H1 (cell line): Measurements from ENCODE around the gene ANO6. TPM values are rescaled to one million over a fixed set of nuclear protein-coding genes. Genes with fewer than 3 reads are reported as not detected.

Source experiments
- CTCF ChIA-PET: fragments of 300-600 bp; sonication (Branson Sonifier 250); formaldehyde crosslinking; loops from one replicate; lab custom pipeline; 2021; ENCODE audit not compliant: partially characterized antibody; lab: Charles Lee
- POLR2A ChIA-PET: fragments of 300-600 bp; sonication (Branson Sonifier 250); formaldehyde crosslinking; loops from one replicate; lab custom pipeline; 2021; ENCODE audit warnings: inconsistent platforms; ENCODE audit not compliant: partially characterized antibody; lab: Charles Lee
- DNase-seq, 2 experiments: peaks; one replicate each; pipeline versions ENCODE4 v3.0.0 to v3.0.0-alpha.2; 2010 to 2022; ENCODE audit warnings: low spot score in 2 of 2, low read depth in 1 of 2, mixed read lengths in 1 of 2
- FAIRE-seq: peaks from 2 replicates; lab custom pipeline; 2011; peaks lifted over from hg19 to GRCh38; lab: Jason Lieb, UNC
- H2AFZ ChIP-seq: 2 replicates; pipeline ENCODE4 v1.8.1; 2012; ENCODE audit warnings: low read length, inconsistent platforms
- H2AK5ac ChIP-seq: 2 replicates; pipeline ENCODE4 v1.6.1; 2013; ENCODE audit warnings: low read depth, low read length
- H2BK120ac ChIP-seq: replicated peaks from 2 replicates; pipeline ENCODE3; 2013; ENCODE audit warnings: low read depth, low read length, inconsistent platforms
- H2BK12ac ChIP-seq: 2 replicates; pipeline ENCODE4 v1.6.1; 2013; ENCODE audit warnings: low read depth, low read length
- H2BK15ac ChIP-seq: 2 replicates; pipeline ENCODE4 v1.6.1; 2013; ENCODE audit warnings: low read length
- H2BK20ac ChIP-seq: 2 replicates; pipeline ENCODE4 v1.6.1; 2013; ENCODE audit warnings: low read length
- H2BK5ac ChIP-seq: 2 replicates; pipeline ENCODE4 v1.6.1; 2013; ENCODE audit warnings: low read depth, low read length
- H3K14ac ChIP-seq: 2 replicates; pipeline ENCODE4 v1.6.1; 2013; ENCODE audit warnings: inconsistent platforms; ENCODE audit not compliant: insufficient read length
- H3K18ac ChIP-seq: 2 replicates; pipeline ENCODE4 v1.6.1; 2013; ENCODE audit warnings: low read length; ENCODE audit errors: extremely low read depth
- H3K23ac ChIP-seq: 2 replicates; pipeline ENCODE4 v1.6.1; 2013; ENCODE audit warnings: inconsistent platforms; ENCODE audit not compliant: insufficient read length
- H3K23me2 ChIP-seq: 2 replicates; pipeline ENCODE4 v1.6.1; 2013; ENCODE audit warnings: low read depth, low read length
- H3K27ac ChIP-seq: 2 replicates; pipeline ENCODE4 v1.6.1; 2011; ENCODE audit warnings: low read depth, low read length, inconsistent platforms
- H3K27me3 ChIP-seq, 4 experiments: replicated peaks in 1 of 4; 1 replicate in 1 of 4; 2 replicates in 3 of 4; pipeline versions ENCODE4 v1.6.1 to v1.8.1; 2011 to 2013; ENCODE audit warnings: low read length in 3 of 4, mild to moderate bottlenecking in 3 of 4, inconsistent platforms in 2 of 4, mixed read lengths in 2 of 4, moderate library complexity in 1 of 4; ENCODE audit not compliant: control insufficient read depth in 3 of 4, insufficient read depth in 3 of 4; ENCODE audit errors: extremely low read depth in 1 of 4
- H3K36me3 ChIP-seq, 4 experiments: 2 replicates each; pipeline versions ENCODE4 v1.6.1 to v1.8.1; 2011 to 2013; ENCODE audit warnings: mild to moderate bottlenecking in 4 of 4, low read length in 3 of 4, moderate library complexity in 2 of 4, control low read depth in 1 of 4, inconsistent platforms in 1 of 4; ENCODE audit not compliant: insufficient read depth in 4 of 4, control insufficient read depth in 2 of 4
- H3K4ac ChIP-seq: replicated peaks from 2 replicates; pipeline ENCODE3; 2013; ENCODE audit warnings: low read length, low read depth, mixed read lengths, inconsistent platforms; ENCODE audit not compliant: insufficient read length
- H3K4me1 ChIP-seq, 4 experiments: replicated peaks in 1 of 4; 1 replicate in 1 of 4; 2 replicates in 3 of 4; pipeline versions ENCODE4 v1.6.1 to v1.8.1; 2011 to 2013; ENCODE audit warnings: low read length in 3 of 4, inconsistent platforms in 2 of 4, mixed read lengths in 1 of 4; ENCODE audit not compliant: insufficient read depth in 4 of 4, control insufficient read depth in 3 of 4
- H3K4me2 ChIP-seq, 2 experiments: 2 replicates each; pipeline versions ENCODE4 v1.6.1 to v1.8.1; 2011 to 2013; ENCODE audit warnings: low read depth in 2 of 2, low read length in 2 of 2, control low read depth in 1 of 2, inconsistent platforms in 1 of 2, mild to moderate bottlenecking in 1 of 2; ENCODE audit not compliant: insufficient read depth in 1 of 2
- H3K4me3 ChIP-seq, 4 experiments: fragments of 200-600, 300-600 bp in 1 of 4; sonication (generic), shearing (Covaris generic), sonication (Bioruptor Twin) in 1 of 4; 2 replicates each; pipeline versions ENCODE4 v1.5.1 to v1.8.1; 2011 to 2016; ENCODE audit warnings: low read length in 4 of 4, low read depth in 3 of 4, control low read depth in 2 of 4, inconsistent platforms in 2 of 4, mild to moderate bottlenecking in 2 of 4, mixed read lengths in 1 of 4, moderate library complexity in 1 of 4; ENCODE audit not compliant: insufficient read depth in 2 of 4; ENCODE audit errors: extremely low read depth in 1 of 4
- H3K56ac ChIP-seq: replicated peaks from 2 replicates; pipeline ENCODE3; 2013; ENCODE audit warnings: low read depth, mild to moderate bottlenecking, mixed read lengths, low read length, inconsistent platforms; ENCODE audit not compliant: insufficient read length
- H3K79me1 ChIP-seq: 2 replicates; pipeline ENCODE4 v1.6.1; 2013; ENCODE audit warnings: low read depth, low read length, control low read depth
- H3K79me2 ChIP-seq, 2 experiments: 2 replicates each; pipeline versions ENCODE4 v1.6.1 to v1.8.1; 2012 to 2013; ENCODE audit warnings: low read length in 2 of 2, mild to moderate bottlenecking in 2 of 2, inconsistent platforms in 1 of 2; ENCODE audit not compliant: insufficient read depth in 2 of 2, control insufficient read depth in 1 of 2
- H3K9ac ChIP-seq, 4 experiments: replicated peaks in 1 of 4; 1 replicate in 1 of 4; 2 replicates in 3 of 4; pipeline versions ENCODE4 v1.6.1 to v1.8.1; 2011 to 2013; ENCODE audit warnings: low read depth in 3 of 4, low read length in 3 of 4, control low read depth in 2 of 4, mild to moderate bottlenecking in 2 of 4, moderate library complexity in 2 of 4, inconsistent platforms in 1 of 4; ENCODE audit errors: extremely low read depth in 1 of 4
- H3K9me3 ChIP-seq, 2 experiments: 2 replicates each; pipeline versions ENCODE4 v1.6.1 to v1.8.1; 2012 to 2013; ENCODE audit warnings: mild to moderate bottlenecking in 2 of 2, moderate library complexity in 2 of 2, control low read depth in 1 of 2, inconsistent platforms in 1 of 2, low read depth in 1 of 2, low read length in 1 of 2, mixed read lengths in 1 of 2; ENCODE audit not compliant: insufficient read depth in 2 of 2
- H4K20me1 ChIP-seq, 2 experiments: replicated peaks in 1 of 2; 2 replicates each; pipeline versions ENCODE3 to v1.8.1; 2011 to 2013; ENCODE audit warnings: inconsistent platforms in 2 of 2, low read length in 2 of 2, mild to moderate bottlenecking in 1 of 2; ENCODE audit not compliant: insufficient read depth in 2 of 2, control insufficient read depth in 1 of 2
- H4K5ac ChIP-seq: 2 replicates; pipeline ENCODE4 v1.6.1; 2013; ENCODE audit warnings: low read length, low read depth, mixed read lengths, inconsistent platforms; ENCODE audit not compliant: insufficient read length
- H4K8ac ChIP-seq: 2 replicates; pipeline ENCODE4 v1.8.0; 2013; ENCODE audit warnings: mild to moderate bottlenecking, moderate library complexity, low read length, inconsistent platforms; ENCODE audit not compliant: insufficient read depth; ENCODE audit errors: extremely low read depth
- H4K91ac ChIP-seq: replicated peaks from 2 replicates; pipeline ENCODE3; 2013; ENCODE audit warnings: low read length, mixed read lengths, inconsistent platforms; ENCODE audit not compliant: insufficient read length
- BCL11A ChIP-seq, 2 experiments: IDR thresholded peaks; one replicate each; pipeline ENCODE4 v1.6.1; 2011; ENCODE audit warnings: low read depth in 2 of 2, low read length in 2 of 2, mild to moderate bottlenecking in 2 of 2
- JUND ChIP-seq: IDR thresholded peaks from 2 replicates; pipeline ENCODE4 v1.6.1; 2011; ENCODE audit warnings: mild to moderate bottlenecking, improper control_type of control experiment, low read length
- NANOG ChIP-seq: IDR thresholded peaks from 2 replicates; pipeline ENCODE4 v1.6.1; 2011; ENCODE audit warnings: low read length, low read depth, mild to moderate bottlenecking, inconsistent platforms; ENCODE audit not compliant: insufficient read depth, poor library complexity, severe bottlenecking
- NRF1 ChIP-seq: IDR thresholded peaks from 2 replicates; pipeline ENCODE4 v1.6.1; 2011; ENCODE audit warnings: mild to moderate bottlenecking, low read depth, low read length, improper control_type of control experiment
- PHF8 ChIP-seq: fragments of 200-600 bp; sonication (generic); conservative IDR thresholded peaks from 2 replicates; pipeline ENCODE4 v1.7.1; 2012; ENCODE audit warnings: low read depth, mild to moderate bottlenecking, inconsistent platforms, low read length, moderate library complexity
- POLR2AphosphoS5 ChIP-seq: IDR thresholded peaks from 2 replicates; pipeline ENCODE4 v1.6.1; 2011; ENCODE audit warnings: low read depth, low read length
- TEAD4 ChIP-seq: IDR thresholded peaks from 2 replicates; pipeline ENCODE4 v1.6.1; 2012; ENCODE audit warnings: low read depth, low read length, inconsistent platforms, mixed read lengths
- WGBS, 2 experiments: shearing (Covaris generic) in 1 of 2; methylation state at CpG; one replicate each; pipeline versions ENCODE4 v1.1.6 to v1.1.7; 2013 to 2015; ENCODE audit warnings: low lambda C conversion rate in 2 of 2, mixed read lengths in 2 of 2, inconsistent platforms in 1 of 2, low coverage in 1 of 2, missing lambda C conversion rate in 1 of 2; ENCODE audit not compliant: insufficient replicate concordance in 2 of 2, insufficient coverage in 1 of 2, insufficient read length in 1 of 2; ENCODE audit errors: extremely low coverage in 1 of 2, missing lambda C conversion rate in 1 of 2; 5-methylcytosine and 5-hydroxymethylcytosine counted together
- polyA plus RNA-seq, 7 experiments: library from polyadenylated mRNA; depleted of rRNA in 3 of 7; stranded (reverse) in 5 of 7; unstranded in 2 of 7; fragments of >200 nt in 5 of 7; fragments of 200-250 nt in 2 of 7; gene quantifications; 1 replicate in 5 of 7; 2 replicates in 1 of 7; 4 replicates in 1 of 7; pipeline versions ENCODE4 v1.2.1 to v1.2.3, GENCODE V29; 2011 to 2013; ENCODE audit warnings: missing spikeins in 2 of 7, mixed read lengths in 2 of 7
- total RNA-seq: library from RNA; stranded (reverse); fragmentation: NEBNext Ultra II Directional; extraction: Animal tissue kit (Norgen Biotek cat#: 25700); gene quantifications from 2 replicates; pipeline ENCODE4 v1.2.1, GENCODE V29; 2021

The ANO6 gene
- total and polyA plus RNA-seq, 2 of the 8 experiments (the other 6 are each of a cell fraction or from before 2014, with no cell fraction given), result 15.1 to 39.7 TPM

- Histone ChIP-seq H2AK5ac (no peak overlapping the region), H3K4me1 (0 out of 7 replicates have a peak, but pooled peaks cover 0 to under 1% (median 0%) of the 10 kb centered on the region in 4 experiments), H3K79me1 (no peaks in the 10 kb centered on the region), H3K56ac (no peak overlapping the region), H2BK5ac (no peak overlapping the region), H3K23me2 (no peaks in the 10 kb centered on the region), H3K14ac (no peak overlapping the region), H3K4me2 (no peak overlapping the region), H3K4ac (no peak overlapping the region), H2BK120ac (no peak overlapping the region), H4K91ac (no peak overlapping the region)
- POLR2A ChIA-PET, result no interaction called here
- DNase-seq, result no peak
- TF ChIP-seq JUND (no peak), PHF8 (no peak), TEAD4 (no peak), BCL11A (IDR thresholded peaks at IDR 0.05; ENCODE audit: low read depth in 2 of 2, low read length in 2 of 2) (no peak), POLR2AphosphoS5 (no peak), NANOG (no peak), NRF1 (no peak)
- TF ChIP-seq, all 59 proteins: peak for 0
- Histone ChIP-seq H4K8ac (no peak overlapping the region), H2BK12ac (no peak overlapping the region), H3K27ac (no peak overlapping the region), H3K23ac (no peak overlapping the region), H3K9me3 (no peaks in the 10 kb centered on the region), H3K4me3 (no peak overlapping the region), H3K36me3 (no peaks in the 10 kb centered on the region), H4K5ac (no peak overlapping the region), H2AFZ (no peak overlapping the region), H3K9ac (no peak overlapping the region), H4K20me1 (no peaks in the 10 kb centered on the region), H3K27me3 (no peaks in the 10 kb centered on the region), H3K18ac (no peak overlapping the region), H3K79me2 (peaks cover 0 to 6% of the 10 kb centered on the region in 2 experiments; a peak in 1 of 4 replicates), H2BK20ac (no peak overlapping the region), H2BK15ac (no peak overlapping the region)
- no peak for FAIRE-seq
- WGBS, 2 experiments, result 97% methylated on average over 4 of the region's 4 CpGs; no CpG with 5 or more reads in 1 of the 2 experiments
- CTCF ChIA-PET, result interaction anchor here (0.8 to 1.5 kb wide), 2 partner anchors 54 to 152 kb away, joined by 3 to 5 read pairs; no protein-coding TSS in a partner anchor
These were observed 106.9 kb downstream of the ANO6 start for GRCh38 chr12:45322810-45323209.
